KG1 (cell line): Measurements from ENCODE around the gene CD164L2.

Experiments
- DNase-seq: peaks from one replicate; lab custom pipeline; 2025; lab: John Stamatoyannopoulos, UW

Gene CD164L2

DNA sequence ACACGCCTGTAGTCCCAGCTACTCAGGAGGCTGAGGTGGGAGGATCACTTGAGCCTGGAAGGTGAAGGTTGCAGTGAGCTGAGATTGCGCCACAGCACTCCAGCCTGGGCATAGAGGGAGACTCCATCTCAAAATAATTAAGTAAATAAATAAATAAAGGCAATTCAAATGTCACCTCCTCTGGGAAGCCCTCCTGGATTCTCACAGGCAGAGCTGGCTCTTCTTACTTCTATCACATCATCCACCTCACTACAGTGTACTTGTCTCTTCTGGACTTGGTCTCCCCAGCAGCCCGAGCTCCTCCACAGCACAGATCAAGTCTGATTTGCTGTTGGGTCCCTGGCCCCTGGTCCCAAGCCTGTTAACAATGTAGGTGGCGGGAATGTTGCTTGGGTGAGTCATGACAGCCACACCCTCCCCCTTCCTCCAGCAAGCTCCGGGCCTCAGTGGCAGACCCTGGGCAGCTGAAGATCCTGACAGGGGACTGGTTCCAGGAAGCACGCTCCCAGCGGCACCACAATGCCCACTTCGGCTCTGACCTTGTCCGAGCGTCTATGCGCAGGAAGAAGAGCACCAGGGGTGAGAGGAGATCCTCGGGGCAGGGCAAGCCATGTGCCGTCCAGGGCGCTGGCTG, 36.0 kb downstream of the CD164L2 start:
- no peak for DNase-seq

- DNase-seq = no peak
Observed at GRCh38 chr1:27346357-27346756, 36.8 kb downstream of the CD164L2 start.

- no peak for DNase-seq
Observed at GRCh38 chr1:27345272-27345671, 37.9 kb downstream of the CD164L2 start.

- DNase-seq = no peak
Observed at GRCh38 chr1:27343639-27344025, 39.5 kb downstream of the CD164L2 start.

- peak; percentile 66 for DNase-seq
Observed at GRCh38 chr1:27342778-27343638, 40.1 kb downstream of the CD164L2 start.

DNA sequence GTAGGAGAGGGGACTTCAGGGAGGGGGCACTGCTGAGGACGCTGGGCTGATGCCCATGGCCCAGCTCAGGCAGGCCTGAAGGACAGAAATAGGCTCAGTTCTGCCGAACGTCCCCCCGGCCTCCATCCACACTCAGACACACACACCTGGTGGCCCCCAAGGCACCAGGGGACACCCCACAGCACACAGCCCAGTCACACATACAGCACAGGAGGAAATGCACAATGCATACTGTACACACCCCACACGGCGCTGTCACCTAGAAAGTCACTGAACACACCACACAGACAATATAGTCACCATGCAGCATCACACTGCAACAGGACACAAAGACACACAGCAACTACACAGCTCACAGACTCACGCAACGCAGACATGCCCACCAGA, 40.7 kb downstream of the CD164L2 start:
- peak; percentile 12 for DNase-seq

GRCh38 chr1:27341525-27342252, 41.4 kb downstream of the CD164L2 start, which contains the start of gene SYTL1:
Gene SYTL1 (plus strand): TSS chr1:27342022. CDS start chr1:27345335, 3,313 bp downstream.
- peak; percentile 62 for DNase-seq

- no peak for DNase-seq
Observed at GRCh38 chr1:27339213-27339612, 43.9 kb downstream of the CD164L2 start.

- DNase-seq = no peak
Observed at GRCh38 chr1:27338751-27339150, 44.4 kb downstream of the CD164L2 start.

DNA sequence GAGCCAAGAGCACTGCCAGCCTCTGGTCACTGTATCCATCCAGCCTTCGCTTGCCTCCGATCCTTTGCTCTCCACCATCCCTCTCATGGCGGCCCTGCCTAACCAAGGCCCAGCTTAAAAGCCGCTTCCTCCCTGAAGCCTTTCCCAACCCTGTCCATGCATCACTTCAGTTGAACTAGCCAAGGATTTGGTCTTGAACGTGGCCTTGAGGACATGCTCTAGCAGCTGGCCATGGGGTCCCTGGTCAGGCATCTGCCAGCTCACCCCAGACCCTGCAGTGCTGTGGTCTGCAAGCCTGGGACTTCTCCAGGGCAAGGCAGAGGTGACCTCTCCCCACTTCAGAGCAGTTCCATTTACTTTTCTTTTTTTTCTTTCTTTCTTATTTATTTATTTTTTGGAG, 46.4 kb downstream of the CD164L2 start:
- no peak for DNase-seq

DNA sequence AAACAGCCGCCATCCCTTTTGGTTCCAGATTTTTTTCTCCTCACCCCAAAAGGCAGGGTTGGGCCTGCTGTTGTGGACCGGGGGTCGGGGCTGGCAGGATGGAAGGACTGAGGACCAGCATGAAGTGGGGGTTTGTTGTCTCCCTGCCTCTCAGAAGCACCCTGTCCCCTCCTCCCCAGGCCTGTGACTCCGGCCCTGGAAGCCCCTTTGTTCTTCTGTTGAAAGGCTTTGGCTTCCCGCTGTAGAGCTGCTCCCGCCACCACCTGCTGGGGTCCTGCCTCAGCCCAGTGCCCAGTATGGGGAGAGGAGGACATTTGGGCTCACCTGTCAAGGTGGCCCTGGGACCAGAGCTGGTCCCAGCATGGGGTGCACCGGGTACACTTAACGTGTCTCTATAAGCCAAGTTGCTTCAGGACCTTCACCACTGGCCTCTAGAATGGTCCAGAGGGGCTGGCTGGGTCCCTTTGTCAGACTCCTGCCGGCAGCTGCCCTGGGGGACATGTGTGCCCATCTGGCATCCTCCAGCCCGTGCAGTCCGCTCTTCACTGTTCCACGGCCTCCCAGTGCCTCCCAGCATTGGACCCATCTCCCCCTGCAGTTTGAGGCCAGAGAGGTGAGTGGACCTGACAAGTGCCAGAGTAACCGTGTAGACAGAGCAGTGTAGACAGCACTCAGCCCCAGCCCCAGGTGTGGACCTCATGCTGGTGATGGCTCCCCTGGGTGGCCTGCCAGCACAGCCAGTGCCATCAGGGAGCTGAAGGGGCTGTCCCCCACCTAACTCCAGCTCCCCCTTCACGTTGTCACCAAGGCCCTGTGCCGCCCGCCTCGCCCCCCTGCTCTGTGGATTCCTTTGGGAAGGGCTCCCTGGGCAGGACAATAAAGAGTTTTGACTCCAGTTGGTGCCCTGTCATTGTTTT, 47.4 kb downstream of the CD164L2 start:
- DNase-seq = no peak

DNA sequence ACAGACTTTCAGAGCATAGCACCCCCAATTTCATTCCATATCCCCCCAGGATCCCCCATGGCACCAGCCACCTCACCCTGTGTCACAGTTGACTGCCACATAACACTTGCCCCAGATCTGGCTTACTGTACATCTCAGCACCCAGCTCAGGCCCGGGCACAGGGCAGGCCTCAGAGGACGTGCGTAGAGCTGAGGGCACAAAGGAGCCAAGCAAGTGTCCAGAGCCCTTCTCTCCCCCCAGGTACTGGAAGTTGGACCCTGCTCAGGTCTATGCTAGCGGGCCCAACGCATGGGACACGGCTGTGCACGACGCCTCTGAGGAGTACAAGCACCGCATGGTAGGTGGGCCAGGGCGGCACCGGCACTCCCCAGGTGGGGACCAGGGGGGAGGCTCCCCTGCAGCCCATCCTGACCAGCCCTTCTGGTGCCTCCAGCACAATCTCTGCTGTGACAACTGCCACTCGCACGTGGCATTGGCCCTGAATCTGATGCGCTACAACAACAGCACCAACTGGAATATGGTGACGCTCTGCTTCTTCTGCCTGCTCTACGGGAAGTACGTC, 49.3 kb downstream of the CD164L2 start:
- no peak for DNase-seq

DNA sequence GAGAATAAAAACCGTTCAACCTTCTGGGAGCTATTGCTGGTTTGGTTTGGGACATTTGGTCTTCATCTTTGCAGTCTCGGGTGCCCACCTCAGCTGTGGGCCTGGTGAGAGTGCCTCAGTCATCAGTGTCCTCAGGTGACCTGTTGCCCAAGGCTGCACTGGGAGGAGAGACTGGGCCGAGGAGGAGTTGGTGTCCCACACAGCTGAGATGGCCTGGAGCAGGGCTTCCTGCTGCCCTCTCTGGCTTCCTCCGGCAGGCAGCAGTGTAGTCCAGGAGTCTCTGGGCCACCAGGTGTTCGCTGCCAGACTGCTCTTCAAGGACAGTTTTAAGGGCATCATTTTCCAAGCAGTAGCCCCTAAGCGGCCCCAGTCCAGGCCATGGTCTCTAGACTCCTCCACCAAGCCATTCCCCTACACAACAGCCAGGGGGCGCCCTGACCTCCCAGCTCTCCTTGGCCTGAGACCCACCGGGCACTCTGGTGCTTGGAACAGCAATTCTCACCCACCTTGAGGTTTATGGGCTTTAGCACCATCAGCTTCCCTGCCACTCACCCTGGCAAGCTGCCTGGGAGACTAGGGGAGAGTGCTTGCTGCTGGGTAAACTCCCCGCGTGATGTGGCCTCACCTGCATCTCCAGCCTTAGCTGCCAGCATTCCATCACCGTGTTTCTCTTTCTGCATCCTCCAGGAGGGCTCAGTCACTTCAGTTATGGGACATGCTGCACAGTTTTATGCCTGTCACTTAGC, 50.4 kb downstream of the CD164L2 start:
- no peak for DNase-seq

GRCh38 chr1:27331922-27332321, 51.2 kb downstream of the CD164L2 start:
- DNase-seq = no peak

DNA sequence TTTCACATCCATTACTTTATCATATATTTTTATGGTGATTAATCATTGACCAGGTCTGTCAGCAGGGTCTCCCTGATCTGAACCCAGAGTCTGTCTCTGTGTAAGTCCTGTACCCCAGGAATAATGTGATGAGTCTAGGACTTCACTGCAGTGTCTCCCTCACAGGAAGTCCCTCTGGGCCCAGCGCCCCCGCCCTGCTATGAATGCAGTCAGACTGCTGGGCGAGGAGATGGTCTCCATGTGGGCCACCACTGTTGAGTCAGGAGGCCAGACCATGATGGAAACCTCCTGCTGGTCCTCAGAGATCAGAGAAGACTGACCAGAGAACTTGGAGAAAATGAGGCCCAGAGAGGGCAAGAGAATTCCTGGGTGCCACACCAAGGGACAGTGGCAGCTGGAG, 51.7 kb downstream of the CD164L2 start:
- no peak for DNase-seq

GRCh38 chr1:27330786-27331185, 52.3 kb downstream of the CD164L2 start:
- no peak for DNase-seq
